Mesenchymal stem cell (in vitro differentiated cells and primary cell): ENCODE measurements around the gene STAG1.
A peak's percentile ranks its signal among the peaks of the same experiment; 100 is the strongest.

Experiments used
- DNase-seq: peaks from one replicate; pipeline ENCODE4 v3.0.0-alpha.2; 2013
- H2AFZ ChIP-seq: one replicate; pipeline ENCODE4 v1.6.1; 2013; ENCODE audit warnings: low read depth, mild to moderate bottlenecking, control low read depth, inconsistent platforms, low read length, moderate library complexity
- H2AK5ac ChIP-seq: 2 replicates; pipeline ENCODE4 v1.6.1; 2013; ENCODE audit warnings: low read length, moderate library complexity, mild to moderate bottlenecking, inconsistent platforms; ENCODE audit not compliant: severe bottlenecking
- H2BK120ac ChIP-seq: one replicate; pipeline ENCODE4 v1.6.1; 2013; ENCODE audit warnings: low read depth, mild to moderate bottlenecking, inconsistent platforms, low read length, moderate library complexity
- H2BK12ac ChIP-seq, 2 experiments: one replicate each; pipeline ENCODE4 v1.6.1; 2013; ENCODE audit warnings: inconsistent platforms in 2 of 2, low read length in 2 of 2, mild to moderate bottlenecking in 2 of 2, moderate library complexity in 2 of 2, control low read depth in 1 of 2
- H2BK15ac ChIP-seq: one replicate; pipeline ENCODE4 v1.6.1; 2013; ENCODE audit warnings: mild to moderate bottlenecking, low read depth, inconsistent platforms; ENCODE audit not compliant: poor library complexity, severe bottlenecking
- H2BK5ac ChIP-seq: 2 replicates; pipeline ENCODE4 v1.6.1; 2013; ENCODE audit warnings: low read depth, mild to moderate bottlenecking, low read length, control low read depth, inconsistent platforms; ENCODE audit not compliant: poor library complexity, severe bottlenecking
- H3K14ac ChIP-seq, 2 experiments: one replicate each; pipeline ENCODE4 v1.6.1; 2013; ENCODE audit warnings: inconsistent platforms in 2 of 2, low read length in 2 of 2, control low read depth in 1 of 2, mild to moderate bottlenecking in 1 of 2, moderate library complexity in 1 of 2
- H3K18ac ChIP-seq, 2 experiments: one replicate each; pipeline ENCODE4 v1.6.1; 2013; ENCODE audit warnings: inconsistent platforms in 2 of 2, low read length in 2 of 2, control low read depth in 1 of 2, low read depth in 1 of 2, mild to moderate bottlenecking in 1 of 2
- H3K23ac ChIP-seq, 2 experiments: one replicate each; pipeline ENCODE4 v1.6.1; 2013; ENCODE audit warnings: inconsistent platforms in 2 of 2, low read length in 2 of 2, mild to moderate bottlenecking in 2 of 2, moderate library complexity in 2 of 2, control low read depth in 1 of 2
- H3K27ac ChIP-seq: 2 replicates; pipeline ENCODE4 v1.5.1; 2013; ENCODE audit warnings: mild to moderate bottlenecking, moderate library complexity, low read length, control low read depth, inconsistent platforms; ENCODE audit not compliant: poor library complexity, severe bottlenecking
- H3K27me3 ChIP-seq, 2 experiments: 2 replicates each; pipeline versions ENCODE4 v1.6.1 to v1.7.0; 2013; ENCODE audit warnings: low read length in 2 of 2, mild to moderate bottlenecking in 2 of 2, moderate library complexity in 2 of 2, control low read depth in 1 of 2, inconsistent platforms in 1 of 2; ENCODE audit not compliant: control insufficient read depth in 1 of 2, insufficient read depth in 1 of 2
- H3K36me3 ChIP-seq, 2 experiments: 2 replicates each; pipeline versions ENCODE4 v1.6.1 to v1.7.0; 2013; ENCODE audit warnings: low read length in 2 of 2, control low read depth in 1 of 2, inconsistent platforms in 1 of 2, low read depth in 1 of 2, mild to moderate bottlenecking in 1 of 2; ENCODE audit not compliant: insufficient read depth in 2 of 2, control insufficient read depth in 1 of 2
- H3K4ac ChIP-seq, 2 experiments: one replicate each; pipeline ENCODE4 v1.6.1; 2013; ENCODE audit warnings: inconsistent platforms in 2 of 2, low read length in 2 of 2, mild to moderate bottlenecking in 2 of 2, moderate library complexity in 2 of 2, control low read depth in 1 of 2, low read depth in 1 of 2
- H3K4me1 ChIP-seq: 2 replicates; pipeline ENCODE4 v1.6.1; 2013; ENCODE audit warnings: low read depth, low read length, control low read depth; ENCODE audit not compliant: control insufficient read depth, insufficient read depth
- H3K4me2 ChIP-seq: 2 replicates; pipeline ENCODE4 v1.6.1; 2013; ENCODE audit warnings: low read length, mild to moderate bottlenecking, inconsistent platforms; ENCODE audit not compliant: poor library complexity, severe bottlenecking
- H3K4me3 ChIP-seq, 2 experiments: 2 replicates each; pipeline versions ENCODE4 v1.5.1 to v1.7.0; 2013; ENCODE audit warnings: low read length in 2 of 2, mild to moderate bottlenecking in 2 of 2, control low read depth in 1 of 2, low read depth in 1 of 2; ENCODE audit not compliant: insufficient read depth in 1 of 2
- H3K79me1 ChIP-seq: replicated peaks from 2 replicates; pipeline ENCODE4 v1.6.1; 2013; ENCODE audit warnings: mild to moderate bottlenecking, control low read depth, low read length, inconsistent platforms; ENCODE audit not compliant: poor library complexity, severe bottlenecking
- H3K9ac ChIP-seq: 2 replicates; pipeline ENCODE4 v1.7.0; 2013; ENCODE audit warnings: mild to moderate bottlenecking, low read length, moderate library complexity
- H3K9me3 ChIP-seq: 2 replicates; pipeline ENCODE4 v1.7.0; 2013; ENCODE audit warnings: mild to moderate bottlenecking, low read length; ENCODE audit not compliant: control insufficient read depth
- H4K8ac ChIP-seq: one replicate; pipeline ENCODE4 v1.6.1; 2013; ENCODE audit warnings: inconsistent platforms, mild to moderate bottlenecking, low read length, moderate library complexity
- H4K91ac ChIP-seq: one replicate; pipeline ENCODE4 v1.6.1; 2013; ENCODE audit warnings: mild to moderate bottlenecking, low read length, inconsistent platforms
- WGBS: methylation state at CpG from one replicate; pipeline ENCODE4 v1.1.7; 2013; ENCODE audit warnings: mixed read lengths; 5-methylcytosine and 5-hydroxymethylcytosine counted together

STAG1 gene

GRCh38 chr3:136626493-136626892 is 125.7 kb downstream of the STAG1 start:
- Histone ChIP-seq H4K8ac (no peak overlapping the region), H3K4me1 (peaks cover 3% of the 10 kb centered on the region), H3K4me2 (no peak overlapping the region), H3K14ac (no peak overlapping the region), H3K9me3 (no peaks in the 10 kb centered on the region), H2BK120ac (no peak overlapping the region), H3K23ac (no peak overlapping the region), H3K79me1 (peaks cover 19% of the 10 kb centered on the region), H3K9ac (no peak overlapping the region), H3K27ac (no peak overlapping the region), H2AFZ (no peak overlapping the region), H3K4ac (no peak overlapping the region), H3K4me3 (no peak overlapping the region), H2BK12ac (no peak overlapping the region), H3K36me3 (peaks cover 0 to 26% of the 10 kb centered on the region in 2 experiments), H2BK5ac (no peak overlapping the region), H2AK5ac (no peak overlapping the region), H3K27me3 (no peaks in the 10 kb centered on the region), H4K91ac (no peak overlapping the region), H3K18ac (no peak overlapping the region), H2BK15ac (no peak overlapping the region)
- no peak for DNase-seq
- WGBS = 100% methylated on average over 1 of the region's 3 CpGs

- H2BK12ac ChIP-seq = no peak overlapping the region
- no peaks in the 10 kb centered on the region for H3K9me3 ChIP-seq
- no peak overlapping the region for H3K9ac ChIP-seq
- no peak overlapping the region for H2BK5ac ChIP-seq
- peaks cover 14% of the 10 kb centered on the region for H3K79me1 ChIP-seq
- H3K27ac ChIP-seq = peak overlapping the region; percentile 50
- no peak overlapping the region for H3K23ac ChIP-seq
- H3K36me3 ChIP-seq = peaks cover 0 to 32% of the 10 kb centered on the region in 2 experiments
- H4K8ac ChIP-seq = no peak overlapping the region
- H2AFZ ChIP-seq = no peak overlapping the region
- H3K18ac ChIP-seq = no peak overlapping the region
- 98% methylated on average over 3 of the region's 4 CpGs for WGBS
- H3K27me3 ChIP-seq = no peaks in the 10 kb centered on the region
- H3K4me1 ChIP-seq = peaks cover 3% of the 10 kb centered on the region
- no peak overlapping the region for H4K91ac ChIP-seq
- no peak overlapping the region for H3K4ac ChIP-seq
- H3K4me2 ChIP-seq = no peak overlapping the region
- H3K4me3 ChIP-seq = no peak overlapping the region
- H2BK15ac ChIP-seq = no peak overlapping the region
- DNase-seq = no peak
- H2AK5ac ChIP-seq = no peak overlapping the region
- no peak overlapping the region for H2BK120ac ChIP-seq
- no peak overlapping the region for H3K14ac ChIP-seq
These were observed 127.0 kb downstream of the STAG1 start for GRCh38 chr3:136624894-136625815.

- Histone ChIP-seq H3K18ac (no peak overlapping the region), H2BK120ac (no peak overlapping the region), H4K91ac (no peak overlapping the region), H3K79me1 (peaks cover 11% of the 10 kb centered on the region), H3K27me3 (no peaks in the 10 kb centered on the region), H4K8ac (no peak overlapping the region), H3K9me3 (no peaks in the 10 kb centered on the region), H3K9ac (no peak overlapping the region), H2BK5ac (no peak overlapping the region), H3K36me3 (peaks cover 0 to 32% of the 10 kb centered on the region in 2 experiments), H3K4me2 (no peak overlapping the region), H2AK5ac (no peak overlapping the region), H3K4ac (no peak overlapping the region), H2BK15ac (no peak overlapping the region), H3K14ac (no peak overlapping the region), H3K4me3 (no peak overlapping the region), H2AFZ (no peak overlapping the region), H3K4me1 (peaks cover 3% of the 10 kb centered on the region), H3K27ac (no peak overlapping the region), H2BK12ac (no peak overlapping the region), H3K23ac (no peak overlapping the region)
- no peak for DNase-seq
- 100% methylated on average over 1 of the region's 3 CpGs for WGBS
These were observed 127.8 kb downstream of the STAG1 start for GRCh38 chr3:136624371-136624770.

- Histone ChIP-seq H2BK15ac (no peak overlapping the region), H3K79me1 (peaks cover 12% of the 10 kb centered on the region), H2AFZ (no peak overlapping the region), H3K27me3 (no peaks in the 10 kb centered on the region), H3K23ac (no peak overlapping the region), H3K36me3 (peaks cover 0 to 31% of the 10 kb centered on the region in 2 experiments), H3K14ac (no peak overlapping the region), H2BK5ac (no peak overlapping the region), H3K4ac (no peak overlapping the region), H3K9me3 (no peaks in the 10 kb centered on the region), H4K91ac (no peak overlapping the region), H3K4me3 (no peak overlapping the region), H3K9ac (no peak overlapping the region), H2AK5ac (no peak overlapping the region), H3K18ac (no peak overlapping the region), H3K4me2 (no peak overlapping the region), H3K27ac (no peak overlapping the region), H3K4me1 (peaks cover 6% of the 10 kb centered on the region), H4K8ac (no peak overlapping the region), H2BK120ac (no peak overlapping the region), H2BK12ac (no peak overlapping the region)
- WGBS = no CpG with 5 or more reads among the region's 2 CpGs
- DNase-seq = no peak
These were observed 130.6 kb downstream of the STAG1 start for GRCh38 chr3:136621628-136622027.
